Limb (tissue), 2 donors: ENCODE measurements around the gene WNT5B.
"Not testable (repeated sequence)": the region's sequence is repeated elsewhere in the genome, so short reads cannot be mapped to it uniquely, and the experiment has no call there.

ENCODE experiments used
- DNase-seq, 2 donors: peaks; one replicate each; pipeline ENCODE4 v3.0.0-alpha.2; 2016; ENCODE audit errors: extremely low spot score in 2 of 2

WNT5B gene

DNA sequence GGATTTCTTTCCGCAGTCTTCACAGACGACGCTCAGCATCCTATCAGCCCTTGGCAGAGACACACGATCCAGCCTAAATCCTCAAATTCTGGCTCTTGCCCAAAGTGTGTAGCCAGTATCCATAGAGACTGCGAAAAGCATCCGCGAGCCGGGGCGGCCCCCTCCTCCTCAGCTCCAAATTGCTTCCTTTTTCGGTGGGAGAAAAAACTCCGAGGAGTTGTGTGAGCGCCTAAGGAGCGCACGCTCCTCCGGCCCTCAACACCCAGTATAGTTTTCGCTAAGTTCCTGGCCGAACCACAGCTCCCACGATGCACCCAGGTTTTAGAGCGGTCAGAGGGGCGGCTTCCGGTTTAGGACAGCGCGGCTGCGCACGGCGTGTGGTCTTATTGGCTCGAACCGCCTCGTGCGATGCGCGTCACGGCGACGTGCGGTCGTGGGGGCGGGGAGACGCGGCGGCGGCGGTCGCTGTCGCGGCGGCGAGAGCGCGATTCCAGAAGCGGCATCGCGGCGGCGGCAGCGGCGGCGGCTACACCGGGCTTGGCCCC, 61.6 kb downstream of the WNT5B start, which contains the start of gene ADIPOR2:
ADIPOR2 (plus strand) TSS at position 493 of the 545 bp plus-strand sequence. CDS start 63,274 bp downstream, outside the sequence.
- peak; percentile 95 to 96 for DNase-seq

DNA sequence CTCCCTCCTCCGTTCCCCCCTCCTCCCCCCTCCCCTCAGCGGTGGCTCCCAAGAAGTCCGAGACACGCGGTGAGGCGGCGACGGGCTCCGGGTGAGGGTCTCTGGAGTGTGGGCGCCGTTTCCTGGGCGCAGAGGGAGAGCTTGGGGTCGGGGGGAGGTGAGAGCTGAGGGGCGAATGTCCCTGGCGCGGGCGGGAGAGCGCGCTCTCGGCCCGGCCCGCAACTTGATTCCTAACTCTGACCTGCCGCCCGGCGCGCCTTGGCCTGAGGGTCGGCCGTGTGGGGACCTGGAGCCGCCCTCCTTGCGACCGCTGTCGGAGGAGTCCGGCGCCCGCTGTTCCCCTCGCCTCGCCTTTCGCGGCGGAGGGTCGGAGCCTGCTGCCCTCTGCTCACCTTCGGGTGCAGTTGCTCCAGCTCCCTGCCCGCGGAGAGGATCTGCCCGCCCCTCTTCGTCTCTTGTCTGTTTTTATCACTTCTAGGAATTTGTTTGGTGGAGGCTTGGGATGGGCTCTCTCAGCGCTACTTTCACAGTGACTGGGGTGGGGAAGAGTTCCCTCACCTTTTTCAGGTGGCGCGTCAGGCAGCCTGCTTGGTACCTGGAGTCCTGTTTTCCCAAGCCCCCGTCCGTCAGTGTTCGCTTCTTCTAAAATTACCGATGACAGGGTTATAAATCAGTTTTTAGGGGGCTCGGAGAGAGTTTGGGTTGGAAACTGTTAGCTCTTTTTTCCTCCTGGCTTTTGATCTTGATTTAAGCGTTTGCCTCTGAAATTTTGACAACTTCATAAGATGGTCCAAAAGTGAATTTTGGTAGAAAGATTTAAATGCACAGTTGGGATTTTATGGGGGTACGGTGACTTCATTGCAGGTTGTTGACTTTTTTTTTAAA, 62.3 kb downstream of the WNT5B start:
- peak in 1 of 2 donors; percentile 18 for DNase-seq

DNA sequence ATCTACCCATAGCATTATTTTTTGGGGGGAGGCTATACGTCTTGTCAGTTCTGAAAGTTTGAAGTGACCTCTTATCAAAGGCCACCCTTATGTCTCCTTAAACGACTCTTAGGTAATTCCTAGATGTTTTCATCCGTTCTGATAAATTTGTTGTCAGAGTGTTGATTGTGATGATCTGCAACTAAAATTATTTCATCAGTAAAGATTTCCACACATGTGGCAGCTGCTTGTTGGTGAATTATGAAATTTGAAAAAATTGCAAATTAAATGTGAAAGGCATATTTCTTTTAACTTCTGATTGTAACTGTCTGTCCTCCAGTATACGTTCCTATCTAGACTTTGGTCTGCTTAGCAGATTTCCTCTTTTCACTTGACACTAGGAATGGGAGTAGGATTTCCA, 63.2 kb downstream of the WNT5B start:
- DNase-seq, result no peak

DNA sequence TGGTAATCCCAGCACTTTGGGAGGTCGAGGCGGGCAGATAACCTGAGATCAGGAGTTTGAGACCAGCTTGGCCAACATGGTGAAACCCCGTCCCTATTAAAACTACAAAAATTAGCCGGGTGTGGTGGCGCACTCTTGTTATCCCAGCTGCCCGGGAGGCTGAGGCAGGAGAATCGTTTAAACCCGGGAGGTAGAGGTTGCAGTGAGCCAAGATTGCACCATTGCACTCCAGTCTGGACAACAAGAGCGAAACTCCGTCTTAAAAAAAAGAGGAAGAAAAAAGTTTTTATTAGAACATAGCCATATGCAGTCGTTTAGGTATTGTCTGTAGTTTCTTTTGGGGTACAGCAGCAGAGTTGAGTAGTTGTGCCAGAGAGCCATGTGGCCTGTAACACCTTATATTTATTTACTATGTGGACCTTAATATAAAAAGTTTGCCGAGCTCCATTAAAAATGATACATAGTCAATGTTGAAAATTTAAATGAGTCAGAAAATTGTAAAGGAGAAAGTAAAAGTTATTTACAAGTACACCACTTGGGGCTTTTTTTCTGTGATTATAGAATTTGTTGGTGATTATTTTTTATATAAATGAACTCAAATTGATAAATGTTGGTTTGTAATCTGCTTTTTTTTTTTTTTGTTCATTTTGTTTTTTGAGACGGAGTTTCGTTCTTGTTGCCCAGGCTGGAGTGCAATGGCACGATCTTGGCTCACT, 64.0 kb downstream of the WNT5B start:
- no peak for DNase-seq

DNA sequence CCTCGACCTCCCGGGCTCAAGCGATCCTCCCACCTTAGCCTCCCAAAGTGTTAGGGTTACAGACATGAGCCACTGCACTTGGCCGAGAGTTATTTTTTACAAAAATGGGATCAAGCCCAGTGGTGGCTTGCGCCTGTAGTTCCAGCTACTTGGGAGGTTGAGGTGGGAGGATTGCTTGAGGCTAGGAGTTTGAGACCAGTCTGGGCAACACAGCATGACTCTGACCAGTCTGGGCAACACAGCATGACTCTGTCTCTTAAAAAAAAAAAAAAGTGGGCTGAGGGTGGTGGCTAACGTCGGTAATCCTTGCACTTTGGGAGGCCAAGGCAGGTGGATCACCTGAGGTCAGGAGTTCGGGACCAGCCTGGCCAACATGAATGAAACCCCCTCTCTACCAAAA, 66.1 kb downstream of the WNT5B start:
- DNase-seq, result not testable (repeated sequence)

DNA sequence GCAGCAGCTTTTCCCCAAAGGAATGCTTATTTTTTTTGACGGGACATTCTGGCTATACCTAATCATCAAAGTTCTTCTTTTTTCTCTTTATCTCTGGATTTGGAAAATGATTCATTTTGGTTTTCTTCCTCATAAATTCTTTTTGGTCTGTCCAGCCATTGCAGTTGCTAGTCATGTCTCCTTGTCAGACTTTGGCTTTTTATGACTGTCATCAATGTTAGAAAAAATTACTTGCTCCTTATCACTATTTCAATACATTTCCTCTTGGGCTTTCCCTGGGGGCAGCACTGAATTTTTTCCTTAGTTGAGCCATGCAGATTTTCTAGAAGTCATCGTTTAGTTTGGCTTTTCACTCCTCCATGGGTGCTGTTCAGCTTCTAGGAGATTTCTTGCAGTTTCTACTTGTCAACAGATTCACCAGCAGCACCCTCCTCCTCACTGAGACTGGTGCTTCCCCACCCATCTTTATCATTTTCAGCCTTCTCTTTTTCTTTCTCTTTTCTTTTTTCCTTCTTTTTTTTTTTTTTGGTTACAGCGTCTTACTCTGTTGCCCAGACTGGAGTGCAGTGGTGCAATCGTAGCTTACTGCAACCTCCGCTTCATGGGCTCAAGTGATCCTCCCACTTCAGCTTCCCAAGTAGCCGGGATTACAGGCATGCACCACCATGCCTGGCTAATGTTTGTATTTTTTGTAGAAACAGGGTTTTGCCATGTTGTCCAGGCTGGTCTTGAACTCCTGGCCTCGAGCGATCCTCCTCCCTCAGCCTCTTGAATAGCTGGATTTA, 67.0 kb downstream of the WNT5B start:
- no peak for DNase-seq

DNA sequence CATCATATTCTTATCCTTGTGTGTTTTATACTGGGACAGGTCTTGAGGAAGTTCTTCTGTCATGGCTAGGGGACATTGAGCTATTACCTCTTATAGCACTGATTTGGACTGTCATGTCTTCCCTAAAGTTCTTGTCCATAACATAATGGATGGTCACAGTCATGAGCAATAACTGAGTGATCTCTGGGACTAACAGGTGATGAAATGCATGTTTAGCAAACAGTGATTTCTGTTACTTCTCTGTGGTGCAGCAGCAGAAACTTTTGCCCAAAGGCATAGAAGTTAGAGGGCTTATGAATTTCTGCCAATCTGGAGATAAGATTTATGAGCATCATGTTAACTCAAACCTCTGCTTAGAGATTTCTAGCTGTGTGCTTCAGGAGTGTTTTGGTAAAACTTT, 67.8 kb downstream of the WNT5B start:
- DNase-seq, result no peak
